Measurements from ENCODE around the gene ZNF577. TPM values are rescaled to one million over a fixed set of nuclear protein-coding genes. Genes with fewer than 3 reads are reported as not detected.
"Not testable (repeated sequence)": the region's sequence is repeated elsewhere in the genome, so short reads cannot be mapped to it uniquely, and the experiment has no call there.

The ZNF577 gene
- total RNA-seq, 4 donors from 2014 or later: 6.7 to 20.5 (median 18.6) TPM

DNA sequence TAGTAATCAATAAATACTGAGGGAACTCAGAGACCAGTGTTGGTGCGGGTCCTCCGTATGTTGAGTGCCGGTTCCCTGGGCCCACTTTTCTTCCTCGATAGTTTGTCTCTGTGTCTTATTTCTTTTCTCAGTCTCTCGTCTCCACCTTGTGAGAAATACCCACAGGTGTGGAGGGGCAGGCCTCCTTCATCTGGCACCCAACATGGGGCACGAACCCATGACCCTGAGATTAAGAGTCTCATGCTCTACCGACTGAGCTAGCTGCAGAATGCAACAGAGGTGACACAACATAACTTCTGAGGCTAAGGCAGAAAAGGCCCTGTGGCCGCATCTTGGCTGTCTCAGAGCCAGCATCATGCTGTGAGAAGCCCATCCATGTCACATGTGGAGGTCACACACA lies 34.2 kb upstream of the ZNF577 start:
- no peak overlapping the region for H3K4me3 ChIP-seq (ENCODE audit: low read depth, poor library complexity, severe bottlenecking)
- intact Hi-C loops (cut with DNase I; ENCODE audit: low total_unique reads): loop anchor here (10.0 kb wide), 1 partner anchor 63 kb away; the partner anchor contains the start of gene ZNF350
- 91 to 93% methylated on average over 8 of the region's 8 CpGs for WGBS, 2 donors
- TF ChIP-seq, protein P1, sequence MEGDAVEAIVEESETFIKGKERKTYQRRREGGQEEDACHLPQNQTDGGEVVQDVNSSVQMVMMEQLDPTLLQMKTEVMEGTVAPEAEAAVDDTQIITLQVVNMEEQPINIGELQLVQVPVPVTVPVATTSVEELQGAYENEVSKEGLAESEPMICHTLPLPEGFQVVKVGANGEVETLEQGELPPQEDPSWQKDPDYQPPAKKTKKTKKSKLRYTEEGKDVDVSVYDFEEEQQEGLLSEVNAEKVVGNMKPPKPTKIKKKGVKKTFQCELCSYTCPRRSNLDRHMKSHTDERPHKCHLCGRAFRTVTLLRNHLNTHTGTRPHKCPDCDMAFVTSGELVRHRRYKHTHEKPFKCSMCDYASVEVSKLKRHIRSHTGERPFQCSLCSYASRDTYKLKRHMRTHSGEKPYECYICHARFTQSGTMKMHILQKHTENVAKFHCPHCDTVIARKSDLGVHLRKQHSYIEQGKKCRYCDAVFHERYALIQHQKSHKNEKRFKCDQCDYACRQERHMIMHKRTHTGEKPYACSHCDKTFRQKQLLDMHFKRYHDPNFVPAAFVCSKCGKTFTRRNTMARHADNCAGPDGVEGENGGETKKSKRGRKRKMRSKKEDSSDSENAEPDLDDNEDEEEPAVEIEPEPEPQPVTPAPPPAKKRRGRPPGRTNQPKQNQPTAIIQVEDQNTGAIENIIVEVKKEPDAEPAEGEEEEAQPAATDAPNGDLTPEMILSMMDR (IDR thresholded peaks at IDR 0.05): no peak
- no peak for TF ChIP-seq POLR2A (IDR thresholded peaks at IDR 0.05)
- DNase-seq (ENCODE audit: low spot score in 2 of 2): no peak

DNA sequence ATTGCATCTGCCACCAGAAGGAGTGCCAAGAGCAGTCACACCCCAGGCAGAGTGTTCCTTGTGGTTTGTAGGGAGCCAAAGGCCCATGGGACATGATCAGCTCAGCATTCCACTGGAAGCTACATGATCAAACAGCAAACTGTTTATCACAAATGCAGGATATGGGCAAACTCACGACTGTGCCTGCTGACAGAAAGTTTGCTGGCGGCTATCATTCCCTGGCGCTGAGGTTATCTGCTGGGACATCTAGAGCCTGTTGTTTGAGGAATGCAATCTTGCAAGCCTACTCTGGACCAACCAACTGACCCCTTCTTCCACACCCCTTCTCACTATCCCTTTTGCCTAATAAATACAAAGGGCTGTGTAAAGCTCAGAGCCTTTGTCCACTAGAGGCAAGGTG lies 31.9 kb upstream of the ZNF577 start:
- no peak for DNase-seq (ENCODE audit: low spot score in 2 of 2)
- TF ChIP-seq, protein P1 (IDR thresholded peaks at IDR 0.05): no peak
- no peak for TF ChIP-seq POLR2A (IDR thresholded peaks at IDR 0.05)
- intact Hi-C loops (cut with DNase I; ENCODE audit: low total_unique reads): loop anchor here (10.0 kb wide), 1 partner anchor 65 kb away; the partner anchor contains the start of gene ZNF350
- H3K4me3 ChIP-seq (ENCODE audit: low read depth, poor library complexity, severe bottlenecking): no peak overlapping the region
- WGBS, 2 donors: 79 to 88% methylated on average over 3 of the region's 3 CpGs

DNA sequence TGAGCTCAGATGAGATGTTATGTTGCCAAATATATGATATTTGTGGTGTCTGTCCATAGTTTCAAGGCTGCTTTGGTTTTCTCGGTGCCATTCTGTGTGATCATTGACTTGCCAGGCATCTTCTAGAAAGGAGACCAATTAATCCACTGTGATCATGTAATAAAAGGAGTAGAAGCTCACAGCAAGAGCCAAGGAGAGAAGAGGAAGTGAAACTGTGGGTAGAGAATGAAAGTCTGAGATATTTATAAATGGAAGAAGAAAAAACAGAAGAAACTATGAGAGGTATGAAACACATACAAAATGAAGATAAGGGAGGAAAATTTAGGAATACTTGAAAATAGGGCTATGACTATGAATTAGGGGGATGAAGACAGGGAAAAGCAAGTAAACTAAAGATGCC lies 28.4 kb upstream of the ZNF577 start:
- no peak overlapping the region for H3K4me3 ChIP-seq (ENCODE audit: low read depth, poor library complexity, severe bottlenecking)
- intact Hi-C loops (cut with DNase I; ENCODE audit: low total_unique reads): no loop called here
- WGBS, 2 donors: 80 to 84% methylated on average over 1 of the region's 1 CpG
- no peak for TF ChIP-seq POLR2A (IDR thresholded peaks at IDR 0.05)
- TF ChIP-seq, protein P1 (IDR thresholded peaks at IDR 0.05): no peak
- DNase-seq (ENCODE audit: low spot score in 2 of 2): no peak

DNA sequence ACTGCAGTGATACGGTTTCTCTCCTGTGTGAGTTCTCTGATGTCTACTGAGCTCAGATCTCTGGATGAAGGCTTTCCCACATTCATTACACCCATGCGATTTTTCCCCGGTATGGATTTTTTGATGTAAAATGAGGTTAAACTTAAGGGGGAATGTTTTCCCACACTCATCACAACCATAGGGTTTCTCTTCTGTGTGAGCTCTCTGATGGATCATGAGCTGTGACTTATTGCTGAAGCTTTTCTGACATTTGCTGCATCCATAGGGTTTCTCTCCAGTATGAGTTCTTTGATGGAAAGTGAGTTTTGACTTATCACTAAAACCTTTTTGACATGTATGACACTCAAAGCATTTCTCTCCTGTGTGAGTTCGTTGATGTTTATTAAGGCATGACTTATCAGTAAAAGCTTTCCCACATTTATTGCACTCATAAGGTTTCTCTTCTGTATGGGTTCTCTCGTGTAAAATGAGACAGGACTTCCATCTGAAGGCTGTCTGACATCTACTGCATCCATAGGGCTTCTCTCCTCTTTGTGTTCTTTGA lies 27.6 kb upstream of the ZNF577 start:
- TF ChIP-seq POLR2A (IDR thresholded peaks at IDR 0.05): no peak
- TF ChIP-seq, protein P1 (IDR thresholded peaks at IDR 0.05): no peak
- 80 to 81% methylated on average over 5 of the region's 5 CpGs for WGBS, 2 donors
- intact Hi-C loops (cut with DNase I; ENCODE audit: low total_unique reads): no loop called here
- no peak overlapping the region for H3K4me3 ChIP-seq (ENCODE audit: low read depth, poor library complexity, severe bottlenecking)
- no peak for DNase-seq (ENCODE audit: low spot score in 2 of 2)

DNA sequence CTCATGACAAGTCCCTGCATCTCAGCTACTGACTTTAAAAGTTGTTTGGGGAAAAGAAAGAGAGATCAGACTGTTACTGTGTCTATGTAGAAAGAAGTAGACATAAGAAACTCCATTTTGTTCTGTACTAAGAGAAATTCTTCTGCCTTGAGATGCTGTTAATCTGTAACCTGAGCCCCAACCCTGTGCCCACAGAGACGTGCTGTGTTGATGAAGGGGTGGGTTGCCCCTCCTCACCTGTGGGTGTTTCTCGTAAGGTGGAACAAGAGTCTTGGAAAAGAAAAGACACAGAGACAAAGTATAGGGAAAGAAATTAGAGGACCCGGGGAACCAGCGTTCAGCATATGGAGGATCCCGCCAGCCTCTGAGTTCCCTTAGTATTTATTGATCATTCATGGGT lies 20.2 kb upstream of the ZNF577 start:
- DNase-seq (ENCODE audit: low spot score in 2 of 2); H3K4me3 ChIP-seq (ENCODE audit: low read depth, poor library complexity, severe bottlenecking); intact Hi-C loops (cut with DNase I; ENCODE audit: low total_unique reads): not testable (repeated sequence)
- 28 to 32% methylated on average over 5 of the region's 5 CpGs for WGBS, 2 donors

DNA sequence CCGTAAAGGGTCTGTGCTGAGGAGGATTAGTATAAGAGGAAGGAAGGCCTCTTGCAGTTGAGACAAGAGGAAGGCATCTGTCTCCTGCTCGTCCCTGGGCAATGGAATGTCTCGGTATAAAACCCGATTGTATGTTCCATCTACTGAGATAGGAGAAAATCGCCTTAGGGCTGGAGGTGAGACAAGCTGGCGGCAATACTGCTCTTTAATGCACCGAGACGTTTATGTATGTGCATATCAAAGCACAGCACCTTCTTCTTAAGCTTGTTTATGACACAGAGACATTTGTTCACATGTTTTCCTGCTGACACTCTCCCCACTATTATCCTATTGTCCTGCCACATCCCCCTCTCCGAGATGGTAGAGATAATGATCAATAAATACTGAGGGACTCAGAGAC lies 18.4 kb upstream of the ZNF577 start:
- intact Hi-C loops (cut with DNase I; ENCODE audit: low total_unique reads); DNase-seq (ENCODE audit: low spot score in 2 of 2); H3K4me3 ChIP-seq (ENCODE audit: low read depth, poor library complexity, severe bottlenecking): not testable (repeated sequence)
- WGBS, 2 donors: 45 to 46% methylated on average over 9 of the region's 9 CpGs

DNA sequence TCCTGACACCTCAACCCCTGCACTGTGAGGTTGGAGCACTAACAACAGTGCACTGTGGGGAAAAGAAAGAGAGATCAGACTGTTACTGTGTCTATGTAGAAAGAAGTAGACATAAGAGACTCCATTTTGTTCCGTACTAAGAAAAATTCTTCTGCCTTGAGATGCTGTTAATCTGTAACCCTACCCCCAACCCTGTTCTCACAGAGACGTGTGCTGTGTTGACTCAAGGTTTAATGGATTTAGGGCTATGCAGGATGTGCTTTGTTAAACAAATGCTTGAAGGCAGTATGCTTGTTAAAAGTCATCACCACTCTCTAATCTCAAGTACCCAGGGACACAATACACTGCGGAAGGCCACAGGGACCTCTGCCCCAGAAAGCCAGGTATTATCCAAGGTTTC lies 17.9 kb upstream of the ZNF577 start:
- intact Hi-C loops (cut with DNase I; ENCODE audit: low total_unique reads); H3K4me3 ChIP-seq (ENCODE audit: low read depth, poor library complexity, severe bottlenecking); DNase-seq (ENCODE audit: low spot score in 2 of 2): not testable (repeated sequence)
- WGBS, 2 donors: 85 to 88% methylated on average over 3 of the region's 3 CpGs
